ENCODE data around the gene CHRNB2.

CHRNB2 gene

GRCh38 chr1:154628121-154628405 lies 60.5 kb downstream of the CHRNB2 start:
- Histone ChIP-seq H3K9me3 (ENCODE audit: control insufficient read depth in 5 of 5, low read length in 5 of 5) (peaks cover 0 to 5% (median 0%) of the 10 kb centered on the region in 5 donors), H3K27ac (ENCODE audit: low read depth, low read length) (peak overlapping the region; percentile 88), H3K9ac (ENCODE audit: low read length in 5 of 5) (peak overlapping the region; percentile 78 to 94 (median 91)), H3K4me1 (ENCODE audit: control insufficient read depth in 5 of 5, insufficient read depth in 5 of 5, low read length in 5 of 5) (peaks cover 2 to 18% (median 13%) of the 10 kb centered on the region in 5 donors), H3K4me3 (ENCODE audit: low read depth in 1 of 5, low read length in 5 of 5) (peak overlapping the region; percentile 88 to 94 (median 89)), H3K36me3 (ENCODE audit: control insufficient read depth in 5 of 5, insufficient read depth in 5 of 5, low read length in 5 of 5) (peaks cover 0 to 2% (median 0%) of the 10 kb centered on the region in 5 donors), H3K27me3 (ENCODE audit: control insufficient read depth in 5 of 5, insufficient read depth in 4 of 5, low read length in 5 of 5) (no peaks in the 10 kb centered on the region)

- H3K4me1 ChIP-seq (ENCODE audit: control insufficient read depth in 5 of 5, insufficient read depth in 5 of 5, low read length in 5 of 5), result peaks cover 2 to 16% (median 13%) of the 10 kb centered on the region in 5 donors
- no peak overlapping the region for H3K27ac ChIP-seq (ENCODE audit: low read depth, low read length)
- H3K9me3 ChIP-seq (ENCODE audit: control insufficient read depth in 5 of 5, low read length in 5 of 5), result peaks cover 0 to 5% (median 0%) of the 10 kb centered on the region in 5 donors
- no peaks in the 10 kb centered on the region for H3K27me3 ChIP-seq (ENCODE audit: control insufficient read depth in 5 of 5, insufficient read depth in 4 of 5, low read length in 5 of 5)
- H3K36me3 ChIP-seq (ENCODE audit: control insufficient read depth in 5 of 5, insufficient read depth in 5 of 5, low read length in 5 of 5), result no peaks in the 10 kb centered on the region
- H3K4me3 ChIP-seq (ENCODE audit: low read depth in 1 of 5, low read length in 5 of 5), result no peak overlapping the region
- H3K9ac ChIP-seq (ENCODE audit: low read length in 5 of 5), result no peak overlapping the region
These were observed 61.6 kb downstream of the CHRNB2 start for GRCh38 chr1:154629061-154629674.

Measured in subcutaneous abdominal adipose tissue (tissue), 5 donors.